ENCODE measurements around the gene RHOB. TPM values are rescaled to one million over a fixed set of nuclear protein-coding genes. Genes with fewer than 3 reads are reported as not detected.

RHOB gene
- total and polyA plus RNA-seq, 2 of the 13 experiments (the other 11 are each of a cell fraction or from before 2014, with no cell fraction given) = 192 to 268 TPM

DNA sequence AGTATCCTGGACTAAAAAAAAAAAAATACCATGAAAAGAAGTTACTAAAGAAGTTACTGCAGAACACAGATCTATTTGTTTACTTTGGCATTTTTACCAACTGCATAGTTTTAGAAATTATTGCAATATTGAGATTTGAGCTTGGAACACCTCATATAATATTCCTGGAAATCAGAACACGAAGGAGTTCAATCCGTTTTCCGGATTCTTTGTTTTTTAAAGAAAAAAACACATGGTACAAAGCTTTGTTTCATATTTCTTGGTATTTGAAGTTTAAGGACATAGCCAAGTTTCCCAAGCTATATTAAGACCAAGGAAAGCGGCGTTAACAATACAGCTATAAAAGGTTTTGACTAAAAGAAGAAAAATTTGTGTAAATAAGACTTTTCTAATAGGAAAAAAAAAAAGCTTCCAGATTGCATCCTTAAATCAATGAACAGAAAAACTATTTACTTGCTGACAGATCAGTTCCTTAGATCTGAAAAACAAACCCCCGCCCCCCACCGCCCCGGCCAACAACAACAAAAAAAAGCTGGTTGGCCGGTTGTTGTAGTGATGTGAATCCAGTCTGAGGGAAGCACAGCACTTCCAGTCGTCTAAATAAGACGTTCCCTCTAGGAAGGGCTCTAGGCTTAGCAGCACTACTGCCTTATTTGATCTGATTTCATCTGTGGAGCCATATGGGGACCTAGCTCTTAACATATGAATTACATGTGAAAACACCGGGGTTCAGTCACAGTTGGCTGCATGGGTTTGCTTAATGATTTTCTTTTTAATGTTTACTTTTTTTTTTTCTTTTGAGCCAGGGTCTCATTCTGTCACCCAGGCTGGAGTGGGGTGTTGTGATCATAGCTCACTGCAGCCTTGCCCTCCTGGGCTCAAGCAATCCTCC lies 2.5 kb upstream of the RHOB start (continued):
- 0 out of 2 replicates have a peak, but pooled peaks have one; percentile 12 for TF ChIP-seq KLF6 (CRISPR knock-in tag; IDR thresholded peaks at IDR 0.05)
- TF ChIP-seq, protein P1, sequence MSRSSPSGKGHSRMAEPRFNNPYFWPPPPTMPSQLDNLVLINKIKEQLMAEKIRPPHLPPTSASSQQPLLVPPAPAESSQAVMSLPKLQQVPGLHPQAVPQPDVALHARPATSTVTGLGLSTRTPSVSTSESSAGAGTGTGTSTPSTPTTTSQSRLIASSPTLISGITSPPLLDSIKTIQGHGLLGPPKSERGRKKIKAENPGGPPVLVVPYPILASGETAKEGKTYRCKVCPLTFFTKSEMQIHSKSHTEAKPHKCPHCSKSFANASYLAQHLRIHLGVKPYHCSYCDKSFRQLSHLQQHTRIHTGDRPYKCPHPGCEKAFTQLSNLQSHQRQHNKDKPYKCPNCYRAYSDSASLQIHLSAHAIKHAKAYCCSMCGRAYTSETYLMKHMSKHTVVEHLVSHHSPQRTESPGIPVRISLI (CRISPR knock-in tag; IDR thresholded peaks at IDR 0.05; ENCODE audit: borderline replicate concordance) = peak; percentile 80; the same call in 1 of the 2 replicates
- TF ChIP-seq POGZ (CRISPR knock-in tag; IDR thresholded peaks at IDR 0.05) = no peak
- TF ChIP-seq ZNF317 (CRISPR knock-in tag; IDR thresholded peaks at IDR 0.05) = no peak
- no peak; a peak in 1 of 4 replicates for TF ChIP-seq EP300 (IDR thresholded peaks at IDR 0.05; ENCODE audit: low read depth in 2 of 2, low read length in 2 of 2)
- no peak for TF ChIP-seq EP300 (CRISPR knock-in tag; IDR thresholded peaks at IDR 0.05; ENCODE audit: borderline replicate concordance)
- TF ChIP-seq ZNF496 (CRISPR knock-in tag; IDR thresholded peaks at IDR 0.05; ENCODE audit: insufficient replicate concordance) = no peak
- TF ChIP-seq ZNF30 (CRISPR knock-in tag; IDR thresholded peaks at IDR 0.05) = no peak
- no peak for TF ChIP-seq NR3C1 (CRISPR knock-in tag; IDR thresholded peaks at IDR 0.05)
- TF ChIP-seq, protein P2, sequence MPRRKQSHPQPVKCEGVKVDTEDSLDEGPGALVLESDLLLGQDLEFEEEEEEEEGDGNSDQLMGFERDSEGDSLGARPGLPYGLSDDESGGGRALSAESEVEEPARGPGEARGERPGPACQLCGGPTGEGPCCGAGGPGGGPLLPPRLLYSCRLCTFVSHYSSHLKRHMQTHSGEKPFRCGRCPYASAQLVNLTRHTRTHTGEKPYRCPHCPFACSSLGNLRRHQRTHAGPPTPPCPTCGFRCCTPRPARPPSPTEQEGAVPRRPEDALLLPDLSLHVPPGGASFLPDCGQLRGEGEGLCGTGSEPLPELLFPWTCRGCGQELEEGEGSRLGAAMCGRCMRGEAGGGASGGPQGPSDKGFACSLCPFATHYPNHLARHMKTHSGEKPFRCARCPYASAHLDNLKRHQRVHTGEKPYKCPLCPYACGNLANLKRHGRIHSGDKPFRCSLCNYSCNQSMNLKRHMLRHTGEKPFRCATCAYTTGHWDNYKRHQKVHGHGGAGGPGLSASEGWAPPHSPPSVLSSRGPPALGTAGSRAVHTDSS (CRISPR knock-in tag; conservative IDR thresholded peaks at IDR 0.05) = no peak
- TF ChIP-seq, protein P3, sequence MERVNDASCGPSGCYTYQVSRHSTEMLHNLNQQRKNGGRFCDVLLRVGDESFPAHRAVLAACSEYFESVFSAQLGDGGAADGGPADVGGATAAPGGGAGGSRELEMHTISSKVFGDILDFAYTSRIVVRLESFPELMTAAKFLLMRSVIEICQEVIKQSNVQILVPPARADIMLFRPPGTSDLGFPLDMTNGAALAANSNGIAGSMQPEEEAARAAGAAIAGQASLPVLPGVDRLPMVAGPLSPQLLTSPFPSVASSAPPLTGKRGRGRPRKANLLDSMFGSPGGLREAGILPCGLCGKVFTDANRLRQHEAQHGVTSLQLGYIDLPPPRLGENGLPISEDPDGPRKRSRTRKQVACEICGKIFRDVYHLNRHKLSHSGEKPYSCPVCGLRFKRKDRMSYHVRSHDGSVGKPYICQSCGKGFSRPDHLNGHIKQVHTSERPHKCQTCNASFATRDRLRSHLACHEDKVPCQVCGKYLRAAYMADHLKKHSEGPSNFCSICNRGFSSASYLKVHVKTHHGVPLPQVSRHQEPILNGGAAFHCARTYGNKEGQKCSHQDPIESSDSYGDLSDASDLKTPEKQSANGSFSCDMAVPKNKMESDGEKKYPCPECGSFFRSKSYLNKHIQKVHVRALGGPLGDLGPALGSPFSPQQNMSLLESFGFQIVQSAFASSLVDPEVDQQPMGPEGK (CRISPR knock-in tag; IDR thresholded peaks at IDR 0.05) = 0 out of 2 replicates have a peak, but pooled peaks have one; percentile 13
- TF ChIP-seq PCBP2 (optimal IDR thresholded peaks at IDR 0.05; ENCODE audit: low read depth, low read length, poor library complexity, severe bottlenecking) = no peak
- TF ChIP-seq ZNF446 (CRISPR knock-in tag; IDR thresholded peaks at IDR 0.05) = no peak
- TF ChIP-seq, protein P4, sequence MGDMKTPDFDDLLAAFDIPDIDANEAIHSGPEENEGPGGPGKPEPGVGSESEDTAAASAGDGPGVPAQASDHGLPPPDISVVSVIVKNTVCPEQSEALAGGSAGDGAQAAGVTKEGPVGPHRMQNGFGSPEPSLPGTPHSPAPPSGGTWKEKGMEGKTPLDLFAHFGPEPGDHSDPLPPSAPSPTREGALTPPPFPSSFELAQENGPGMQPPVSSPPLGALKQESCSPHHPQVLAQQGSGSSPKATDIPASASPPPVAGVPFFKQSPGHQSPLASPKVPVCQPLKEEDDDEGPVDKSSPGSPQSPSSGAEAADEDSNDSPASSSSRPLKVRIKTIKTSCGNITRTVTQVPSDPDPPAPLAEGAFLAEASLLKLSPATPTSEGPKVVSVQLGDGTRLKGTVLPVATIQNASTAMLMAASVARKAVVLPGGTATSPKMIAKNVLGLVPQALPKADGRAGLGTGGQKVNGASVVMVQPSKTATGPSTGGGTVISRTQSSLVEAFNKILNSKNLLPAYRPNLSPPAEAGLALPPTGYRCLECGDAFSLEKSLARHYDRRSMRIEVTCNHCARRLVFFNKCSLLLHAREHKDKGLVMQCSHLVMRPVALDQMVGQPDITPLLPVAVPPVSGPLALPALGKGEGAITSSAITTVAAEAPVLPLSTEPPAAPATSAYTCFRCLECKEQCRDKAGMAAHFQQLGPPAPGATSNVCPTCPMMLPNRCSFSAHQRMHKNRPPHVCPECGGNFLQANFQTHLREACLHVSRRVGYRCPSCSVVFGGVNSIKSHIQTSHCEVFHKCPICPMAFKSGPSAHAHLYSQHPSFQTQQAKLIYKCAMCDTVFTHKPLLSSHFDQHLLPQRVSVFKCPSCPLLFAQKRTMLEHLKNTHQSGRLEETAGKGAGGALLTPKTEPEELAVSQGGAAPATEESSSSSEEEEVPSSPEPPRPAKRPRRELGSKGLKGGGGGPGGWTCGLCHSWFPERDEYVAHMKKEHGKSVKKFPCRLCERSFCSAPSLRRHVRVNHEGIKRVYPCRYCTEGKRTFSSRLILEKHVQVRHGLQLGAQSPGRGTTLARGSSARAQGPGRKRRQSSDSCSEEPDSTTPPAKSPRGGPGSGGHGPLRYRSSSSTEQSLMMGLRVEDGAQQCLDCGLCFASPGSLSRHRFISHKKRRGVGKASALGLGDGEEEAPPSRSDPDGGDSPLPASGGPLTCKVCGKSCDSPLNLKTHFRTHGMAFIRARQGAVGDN (CRISPR knock-in tag; IDR thresholded peaks at IDR 0.05) = no peak
- TF ChIP-seq SAFB2 (CRISPR knock-in tag; IDR thresholded peaks at IDR 0.05; ENCODE audit: borderline replicate concordance, low read depth) = no peak
- no peak for TF ChIP-seq SRF (IDR thresholded peaks at IDR 0.05; ENCODE audit: low read depth, low read length)
- TF ChIP-seq EEA1 (CRISPR knock-in tag; IDR thresholded peaks at IDR 0.05; ENCODE audit: borderline replicate concordance) = no peak
- TF ChIP-seq ZNF598 (CRISPR knock-in tag; IDR thresholded peaks at IDR 0.05; ENCODE audit: borderline replicate concordance) = no peak
